Common myeloid progenitor, CD34-positive (primary cell): ENCODE results near the gene DCLK3.

Experiments used
- CTCF ChIA-PET: fragments of 350-600 bp; sonication (Branson Sonifier 250); formaldehyde crosslinking; loops from one replicate; lab custom pipeline; 2021; ENCODE audit warnings: antibody characterized with exemption; lab: Charles Lee
- POLR2A ChIA-PET: fragments of 350-600 bp; sonication (Branson Sonifier 250); formaldehyde crosslinking; loops from one replicate; lab custom pipeline; 2021; ENCODE audit warnings: antibody characterized with exemption; lab: Charles Lee
- DNase-seq, 3 donors: peaks; one replicate each; pipeline versions ENCODE4 v3.0.0 to v3.0.0-alpha.2; 2013
- H3K27ac ChIP-seq, 2 experiments: 1 replicate in 1 of 2; 2 replicates in 1 of 2; pipeline ENCODE4 v1.7.0; 2013; ENCODE audit warnings: inconsistent platforms in 2 of 2, low read length in 2 of 2, mild to moderate bottlenecking in 2 of 2, low read depth in 1 of 2, moderate library complexity in 1 of 2; ENCODE audit not compliant: severe bottlenecking in 2 of 2, insufficient read depth in 1 of 2, poor library complexity in 1 of 2
- H3K27me3 ChIP-seq, 5 experiments: replicated peaks in 2 of 5; 1 replicate in 3 of 5; 2 replicates in 2 of 5; pipeline versions ENCODE4 v1.6.1 to v1.7.0; 2013; ENCODE audit warnings: low read length in 4 of 5, mild to moderate bottlenecking in 2 of 5, moderate library complexity in 2 of 5, inconsistent platforms in 1 of 5; ENCODE audit not compliant: insufficient read depth in 5 of 5, control insufficient read depth in 4 of 5
- H3K36me3 ChIP-seq, 4 experiments: 1 replicate in 2 of 4; 2 replicates in 2 of 4; pipeline versions ENCODE4 v1.6.1 to v1.7.0; 2013; ENCODE audit warnings: low read length in 3 of 4, control low read depth in 1 of 4, mild to moderate bottlenecking in 1 of 4; ENCODE audit not compliant: control insufficient read depth in 4 of 4, insufficient read depth in 4 of 4
- H3K4me1 ChIP-seq, 4 experiments: 1 replicate in 3 of 4; 2 replicates in 1 of 4; pipeline versions ENCODE4 v1.6.1 to v1.7.1; 2013; ENCODE audit warnings: low read length in 3 of 4, mild to moderate bottlenecking in 3 of 4, control low read depth in 1 of 4, inconsistent platforms in 1 of 4, moderate library complexity in 1 of 4; ENCODE audit not compliant: control insufficient read depth in 4 of 4, insufficient read depth in 4 of 4; ENCODE audit errors: control extremely low read depth in 1 of 4
- H3K4me3 ChIP-seq, 7 experiments: 1 replicate in 4 of 7; 2 replicates in 3 of 7; pipeline versions ENCODE4 v1.5.1 to v1.7.0; 2013; ENCODE audit warnings: mild to moderate bottlenecking in 7 of 7, low read length in 6 of 7, moderate library complexity in 6 of 7, inconsistent platforms in 2 of 7, low read depth in 2 of 7, control low read depth in 1 of 7; ENCODE audit not compliant: insufficient read depth in 4 of 7, control insufficient read depth in 1 of 7; ENCODE audit errors: extremely low read depth in 1 of 7
- H3K9me3 ChIP-seq, 5 experiments: 1 replicate in 4 of 5; 2 replicates in 1 of 5; pipeline versions ENCODE4 v1.6.1 to v1.7.1; 2013; ENCODE audit warnings: low read length in 4 of 5, mild to moderate bottlenecking in 2 of 5, inconsistent platforms in 1 of 5, low read depth in 1 of 5, moderate library complexity in 1 of 5; ENCODE audit not compliant: control insufficient read depth in 4 of 5, insufficient read depth in 2 of 5; ENCODE audit errors: control extremely low read depth in 1 of 5
- WGBS: methylation state at CpG from one replicate; pipeline ENCODE4 v1.1.5; 2013; ENCODE audit not compliant: insufficient coverage; 5-methylcytosine and 5-hydroxymethylcytosine counted together

Gene DCLK3

GRCh38 chr3:36663666-36664291, 100.6 kb downstream of the DCLK3 start:
- Histone ChIP-seq H3K9me3 (peaks cover 0 to 2% (median 0%) of the 10 kb centered on the region in 5 experiments), H3K36me3 (no peaks in the 10 kb centered on the region), H3K27ac (no peak overlapping the region), H3K27me3 (no peaks in the 10 kb centered on the region), H3K4me1 (no peaks in the 10 kb centered on the region), H3K4me3 (no peak overlapping the region)
- POLR2A ChIA-PET: no interaction called here
- CTCF ChIA-PET: no interaction called here
- no peak for DNase-seq
- 100% methylated on average over 1 of the region's 2 CpGs for WGBS

- Histone ChIP-seq H3K4me1 (no peaks in the 10 kb centered on the region), H3K36me3 (no peaks in the 10 kb centered on the region), H3K4me3 (no peak overlapping the region), H3K9me3 (no peaks in the 10 kb centered on the region), H3K27ac (no peak overlapping the region), H3K27me3 (no peaks in the 10 kb centered on the region)
- DNase-seq: no peak
- CTCF ChIA-PET: no interaction called here
- POLR2A ChIA-PET: no interaction called here
- 100% methylated on average over 2 of the region's 4 CpGs for WGBS
These were observed 101.7 kb downstream of the DCLK3 start for GRCh38 chr3:36662626-36663025.
